Epithelial cell of proximal tubule (primary cell): Measurements from ENCODE around the gene SRP68. TPM values are rescaled to one million over a fixed set of nuclear protein-coding genes. Genes with fewer than 3 reads are reported as not detected.

Experiments used
- DNase-seq: peaks from one replicate; pipeline ENCODE4 v3.0.0-alpha.2; 2011; ENCODE audit warnings: low read depth
- H3K4me3 ChIP-seq: 2 replicates; pipeline ENCODE4 v1.5.1; 2011; ENCODE audit warnings: low read depth, mild to moderate bottlenecking, low read length
- CTCF ChIP-seq: conservative IDR thresholded peaks from 2 replicates; pipeline ENCODE4 v1.5.1; 2012; ENCODE audit warnings: low read depth, mild to moderate bottlenecking, low read length
- total RNA-seq: library from RNA; depleted of rRNA; stranded (reverse); fragments of >200 nt; gene quantifications from 2 replicates; pipeline ENCODE4 v1.2.3, GENCODE V29; 2015

The SRP68 gene
- total RNA-seq, 1 donor from 2014 or later, result 15.3 TPM

- no peak for TF ChIP-seq CTCF
- DNase-seq, result no peak
Observed at GRCh38 chr17:76013377-76013932, 58.9 kb downstream of the SRP68 start.

GRCh38 chr17:76011951-76012350, 60.4 kb downstream of the SRP68 start:
- no peak overlapping the region for H3K4me3 ChIP-seq
- no peak for TF ChIP-seq CTCF
- no peak for DNase-seq

More at GRCh38 chr17:76013377-76013932, 58.9 kb downstream of the SRP68 start:
- H3K4me3 ChIP-seq, result no peak overlapping the region

- TF ChIP-seq CTCF, result no peak
- H3K4me3 ChIP-seq, result no peak overlapping the region
- no peak for DNase-seq
Observed at GRCh38 chr17:76009969-76010661, 62.2 kb downstream of the SRP68 start.

- DNase-seq, result no peak
- no peak overlapping the region for H3K4me3 ChIP-seq
- no peak for TF ChIP-seq CTCF
Observed at GRCh38 chr17:76009447-76009846, 62.9 kb downstream of the SRP68 start.

- TF ChIP-seq CTCF, result no peak
- no peak overlapping the region for H3K4me3 ChIP-seq
- no peak for DNase-seq
Observed at GRCh38 chr17:76008630-76009425, 63.5 kb downstream of the SRP68 start.

- DNase-seq, result no peak
- no peak for TF ChIP-seq CTCF
- H3K4me3 ChIP-seq, result no peak overlapping the region
Observed at GRCh38 chr17:76008208-76008607, 64.1 kb downstream of the SRP68 start.
